Kidney (tissue), 14 donors: ENCODE data around the gene TTC28. TPM values are rescaled to one million over a fixed set of nuclear protein-coding genes. Genes with fewer than 3 reads are reported as not detected.
"Not testable (repeated sequence)": the region's sequence is repeated elsewhere in the genome, so short reads cannot be mapped to it uniquely, and the experiment has no call there.

ENCODE experiments used
- DNase-seq, 5 donors: peaks; one replicate each; pipeline ENCODE4 v3.0.0-alpha.2; 2013 to 2020
- FAIRE-seq: peaks from 2 replicates; lab custom pipeline; 2012; peaks lifted over from hg19 to GRCh38; lab: Jason Lieb, UNC
- H3K27ac ChIP-seq, 2 donors: one replicate each; pipeline ENCODE4 v1.7.0; 2013; ENCODE audit warnings: low read depth in 2 of 2, low read length in 2 of 2, inconsistent platforms in 1 of 2
- H3K27me3 ChIP-seq: one replicate; pipeline ENCODE4 v1.7.1; 2013; ENCODE audit warnings: low read length, inconsistent platforms; ENCODE audit not compliant: control insufficient read depth, insufficient read depth
- H3K36me3 ChIP-seq, 3 donors: one replicate each; pipeline versions ENCODE4 v1.7.0 to v1.7.1; 2013; ENCODE audit warnings: low read length in 3 of 3, control low read depth in 1 of 3, inconsistent platforms in 1 of 3; ENCODE audit not compliant: insufficient read depth in 3 of 3, control insufficient read depth in 2 of 3
- H3K4me1 ChIP-seq, 3 donors: one replicate each; pipeline versions ENCODE4 v1.7.0 to v1.7.1; 2013; ENCODE audit warnings: low read length in 3 of 3, inconsistent platforms in 1 of 3, low read depth in 1 of 3; ENCODE audit not compliant: control insufficient read depth in 2 of 3, insufficient read depth in 2 of 3
- H3K4me3 ChIP-seq, 3 donors: one replicate each; pipeline versions ENCODE4 v1.7.0 to v1.8.1; 2013; ENCODE audit warnings: low read length in 3 of 3, control low read depth in 1 of 3, inconsistent platforms in 1 of 3
- H3K9ac ChIP-seq, 3 donors: one replicate each; pipeline versions ENCODE4 v1.7.0 to v1.7.1; 2013; ENCODE audit warnings: low read length in 3 of 3, control low read depth in 1 of 3, inconsistent platforms in 1 of 3
- H3K9me3 ChIP-seq, 3 donors: one replicate each; pipeline versions ENCODE4 v1.7.0 to v1.7.1; 2013; ENCODE audit warnings: low read length in 3 of 3, control low read depth in 1 of 3, inconsistent platforms in 1 of 3; ENCODE audit not compliant: control insufficient read depth in 2 of 3, insufficient read depth in 1 of 3
- CTCF ChIP-seq: IDR thresholded peaks from 3 replicates; pipeline ENCODE4 v1.5.1; 2012; ENCODE audit warnings: mild to moderate bottlenecking, moderate library complexity, borderline replicate concordance; ENCODE audit not compliant: insufficient read depth; ENCODE audit errors: extremely low read depth
- intact Hi-C: fragments of 100-400 bp; cut with DNase I; formaldehyde crosslinking; loops from one replicate; pipeline ENCODE4 v1.11.1; 2022
- polyA plus RNA-seq: library from polyadenylated mRNA; stranded (reverse); fragments of 350-450 nt; fragmentation: Illumina TruSeq; extraction: RNeasy Lipid Tissue Mini Kit (QIAGEN cat#74804); gene quantifications from one replicate; pipeline ENCODE4 v1.2.3, GENCODE V29; 2014; ENCODE audit warnings: low read depth, low replicate concordance; ENCODE audit not compliant: insufficient read depth
- total RNA-seq: library from RNA; stranded (reverse); fragmentation: NEBNext Ultra II Directional; extraction: Animal tissue kit (Norgen Biotek cat#: 25700); gene quantifications from one replicate; pipeline ENCODE4 v1.2.1, GENCODE V29; 2021
- donor health status: control.
- donor health status: control.
- donor health status: control.
- donor health status: control.
- donor health status: control.
- donor health status: DM: yes; HTN: yes; CAD: no.
- donor health status: Normal renal cell carcinoma (clear cell type).

The TTC28 gene
- total and polyA plus RNA-seq, 2 donors from 2014 or later = 3.5 to 40.2 TPM

GRCh38 chr22:28674121-28674563, 5.5 kb downstream of the TTC28 start:
- TF ChIP-seq CTCF = no peak
- H3K27ac ChIP-seq = no peak overlapping the region
- no peaks in the 10 kb centered on the region for H3K36me3 ChIP-seq
- FAIRE-seq = no peak
- H3K9ac ChIP-seq = no peak overlapping the region
- H3K4me3 ChIP-seq = no peak overlapping the region
- H3K27me3 ChIP-seq = no peaks in the 10 kb centered on the region
- H3K9me3 ChIP-seq = no peaks in the 10 kb centered on the region
- intact Hi-C loops = no loop called here
- DNase-seq = peak in 1 of 5 donors; percentile 16
- H3K4me1 ChIP-seq = no peaks in the 10 kb centered on the region

- H3K9me3 ChIP-seq = no peaks in the 10 kb centered on the region
- FAIRE-seq = no peak
- no peak overlapping the region for H3K4me3 ChIP-seq
- H3K9ac ChIP-seq = no peak overlapping the region
- TF ChIP-seq CTCF = no peak
- H3K27ac ChIP-seq = no peak overlapping the region
- H3K4me1 ChIP-seq = no peaks in the 10 kb centered on the region
- no peaks in the 10 kb centered on the region for H3K27me3 ChIP-seq
- H3K36me3 ChIP-seq = no peaks in the 10 kb centered on the region
- intact Hi-C loops = no loop called here
- no peak for DNase-seq
Observed at GRCh38 chr22:28670756-28671155, 8.9 kb downstream of the TTC28 start.

- Histone ChIP-seq H3K36me3 (no peaks in the 10 kb centered on the region), H3K4me1 (no peaks in the 10 kb centered on the region), H3K4me3 (no peak overlapping the region), H3K9ac (no peak overlapping the region), H3K27ac (no peak overlapping the region), H3K27me3 (no peaks in the 10 kb centered on the region), H3K9me3 (no peaks in the 10 kb centered on the region)
- TF ChIP-seq CTCF = no peak
- intact Hi-C loops = no loop called here
- FAIRE-seq = no peak
- no peak for DNase-seq
Observed at GRCh38 chr22:28670161-28670560, 9.5 kb downstream of the TTC28 start.

GRCh38 chr22:28669387-28669786, 10.3 kb downstream of the TTC28 start:
- no peak for FAIRE-seq

GRCh38 chr22:28663569-28663942, 16.1 kb downstream of the TTC28 start:
- H3K36me3 ChIP-seq, intact Hi-C loops, H3K27me3 ChIP-seq, H3K4me1 ChIP-seq, H3K9me3 ChIP-seq, DNase-seq, H3K4me3 ChIP-seq, H3K9ac ChIP-seq, FAIRE-seq, H3K27ac ChIP-seq: not testable (repeated sequence)

More at GRCh38 chr22:28669387-28669786, 10.3 kb downstream of the TTC28 start:
- Histone ChIP-seq H3K27ac (no peak overlapping the region), H3K4me3 (no peak overlapping the region), H3K27me3 (no peaks in the 10 kb centered on the region), H3K9ac (no peak overlapping the region), H3K36me3 (no peaks in the 10 kb centered on the region), H3K4me1 (no peaks in the 10 kb centered on the region), H3K9me3 (no peaks in the 10 kb centered on the region)
- DNase-seq = no peak
- intact Hi-C loops = no loop called here
- TF ChIP-seq CTCF = no peak
